Measurements from ENCODE around the gene GSC. TPM values are rescaled to one million over a fixed set of nuclear protein-coding genes. Genes with fewer than 3 reads are reported as not detected.
A peak's percentile ranks its signal among the peaks of the same experiment; 100 is the strongest.
"Not testable (repeated sequence)": the region's sequence is repeated elsewhere in the genome, so short reads cannot be mapped to it uniquely, and the experiment has no call there.

Gene GSC
- not detected for total RNA-seq

GRCh38 chr14:94769391-94770250, at the start of gene GSC:
Gene GSC, minus strand, starts transcription at chr14:94770113. Its CDS starts 98 bp downstream, at chr14:94770015.
- Mint-ChIP-seq H3K27ac (no peak within 1 kb of the TSS), H3K4me3 (peak within 1 kb of the TSS; percentile 50)

GRCh38 chr14:94819531-94819930, 49.6 kb upstream of the GSC start:
- Mint-ChIP-seq H3K27ac (no peak overlapping the region), H3K4me1 (ENCODE audit: low read depth) (no peaks in the 10 kb centered on the region), H3K4me3 (no peak overlapping the region), H3K36me3 (ENCODE audit: low read depth) (no peaks in the 10 kb centered on the region), H3K9me3 (peaks cover 3% of the 10 kb centered on the region), H3K27me3 (ENCODE audit: low read depth) (peaks cover 8% of the 10 kb centered on the region)
- intact Hi-C loops (cut with micrococcal nuclease) = no loop called here
- CTCF ChIA-PET = no interaction called here
- DNase-seq = no peak

More at GRCh38 chr14:94769391-94770250, at the start of gene GSC:
- intact Hi-C loops (cut with micrococcal nuclease) = loop anchor here (10.0 kb wide), 1 partner anchor 425 kb away; no protein-coding TSS in a partner anchor
- Mint-ChIP-seq H3K36me3 (ENCODE audit: low read depth) (no peaks in the 10 kb centered on the region), H3K27me3 (ENCODE audit: low read depth) (peaks cover 79% of the 10 kb centered on the region), H3K4me1 (ENCODE audit: low read depth) (peaks cover 16% of the 10 kb centered on the region), H3K9me3 (no peaks in the 10 kb centered on the region)
- CTCF ChIA-PET = no interaction called here
- peak; percentile 24 for DNase-seq

GRCh38 chr14:94816113-94816512, 46.2 kb upstream of the GSC start:
- CTCF ChIA-PET = interaction anchor here (0.6 kb wide), 1 partner anchor 1828 kb away, joined by 4 read pairs; no protein-coding TSS in a partner anchor
- no peaks in the 10 kb centered on the region for H3K4me1 Mint-ChIP-seq (ENCODE audit: low read depth)
- peaks cover 6% of the 10 kb centered on the region for H3K27me3 Mint-ChIP-seq (ENCODE audit: low read depth)
- H3K4me3 Mint-ChIP-seq = no peak overlapping the region
- DNase-seq = no peak
- intact Hi-C loops (cut with micrococcal nuclease) = no loop called here
- H3K9me3 Mint-ChIP-seq = no peaks in the 10 kb centered on the region
- no peaks in the 10 kb centered on the region for H3K36me3 Mint-ChIP-seq (ENCODE audit: low read depth)
- no peak overlapping the region for H3K27ac Mint-ChIP-seq

- DNase-seq = no peak
- Mint-ChIP-seq H3K27ac (no peak overlapping the region), H3K27me3 (ENCODE audit: low read depth) (peaks cover 4% of the 10 kb centered on the region), H3K9me3 (no peaks in the 10 kb centered on the region), H3K4me3 (no peak overlapping the region), H3K4me1 (ENCODE audit: low read depth) (no peaks in the 10 kb centered on the region), H3K36me3 (ENCODE audit: low read depth) (no peaks in the 10 kb centered on the region)
- intact Hi-C loops (cut with micrococcal nuclease) = no loop called here
- CTCF ChIA-PET = no interaction called here
Measured at GRCh38 chr14:94805680-94806288, 35.9 kb upstream of the GSC start.

- Mint-ChIP-seq H3K27me3 (ENCODE audit: low read depth) (peaks cover 1% of the 10 kb centered on the region), H3K4me3 (no peak overlapping the region), H3K27ac (no peak overlapping the region), H3K4me1 (ENCODE audit: low read depth) (no peaks in the 10 kb centered on the region), H3K9me3 (no peaks in the 10 kb centered on the region), H3K36me3 (ENCODE audit: low read depth) (no peaks in the 10 kb centered on the region)
- CTCF ChIA-PET = no interaction called here
- DNase-seq = no peak
- intact Hi-C loops (cut with micrococcal nuclease) = no loop called here
Measured at GRCh38 chr14:94801225-94801624, 31.3 kb upstream of the GSC start.

- H3K4me3 Mint-ChIP-seq; H3K36me3 Mint-ChIP-seq (ENCODE audit: low read depth); CTCF ChIA-PET; DNase-seq; H3K9me3 Mint-ChIP-seq; H3K4me1 Mint-ChIP-seq (ENCODE audit: low read depth); intact Hi-C loops (cut with micrococcal nuclease); H3K27ac Mint-ChIP-seq; H3K27me3 Mint-ChIP-seq (ENCODE audit: low read depth): not testable (repeated sequence)
Measured at GRCh38 chr14:94800764-94801163, 30.9 kb upstream of the GSC start.

GRCh38 chr14:94797887-94798286, 28.0 kb upstream of the GSC start:
- intact Hi-C loops (cut with micrococcal nuclease) = no loop called here
- CTCF ChIA-PET = no interaction called here
- peaks cover 9% of the 10 kb centered on the region for H3K27me3 Mint-ChIP-seq (ENCODE audit: low read depth)
- H3K4me3 Mint-ChIP-seq = no peak overlapping the region
- H3K9me3 Mint-ChIP-seq = no peaks in the 10 kb centered on the region
- no peak overlapping the region for H3K27ac Mint-ChIP-seq
- no peaks in the 10 kb centered on the region for H3K36me3 Mint-ChIP-seq (ENCODE audit: low read depth)
- DNase-seq = no peak
- no peaks in the 10 kb centered on the region for H3K4me1 Mint-ChIP-seq (ENCODE audit: low read depth)

- H3K27ac Mint-ChIP-seq = no peak overlapping the region
- peaks cover 9% of the 10 kb centered on the region for H3K27me3 Mint-ChIP-seq (ENCODE audit: low read depth)
- DNase-seq = no peak
- no peaks in the 10 kb centered on the region for H3K4me1 Mint-ChIP-seq (ENCODE audit: low read depth)
- CTCF ChIA-PET = no interaction called here
- no peaks in the 10 kb centered on the region for H3K36me3 Mint-ChIP-seq (ENCODE audit: low read depth)
- intact Hi-C loops (cut with micrococcal nuclease) = no loop called here
- H3K4me3 Mint-ChIP-seq = no peak overlapping the region
- H3K9me3 Mint-ChIP-seq = no peaks in the 10 kb centered on the region
Measured at GRCh38 chr14:94796278-94796677, 26.4 kb upstream of the GSC start.

GRCh38 chr14:94795372-94795771, 25.5 kb upstream of the GSC start:
- H3K4me1 Mint-ChIP-seq (ENCODE audit: low read depth) = no peaks in the 10 kb centered on the region
- DNase-seq = no peak
- no peak overlapping the region for H3K27ac Mint-ChIP-seq
- peaks cover 9% of the 10 kb centered on the region for H3K27me3 Mint-ChIP-seq (ENCODE audit: low read depth)
- no peak overlapping the region for H3K4me3 Mint-ChIP-seq
- intact Hi-C loops (cut with micrococcal nuclease) = no loop called here
- H3K9me3 Mint-ChIP-seq = no peaks in the 10 kb centered on the region
- no peaks in the 10 kb centered on the region for H3K36me3 Mint-ChIP-seq (ENCODE audit: low read depth)
- CTCF ChIA-PET = interaction anchor here (1.5 kb wide), 1 partner anchor 107 kb away, joined by 5 read pairs; no protein-coding TSS in a partner anchor

- Mint-ChIP-seq H3K4me3 (no peak overlapping the region), H3K27me3 (ENCODE audit: low read depth) (peaks cover 10% of the 10 kb centered on the region), H3K36me3 (ENCODE audit: low read depth) (no peaks in the 10 kb centered on the region), H3K9me3 (no peaks in the 10 kb centered on the region), H3K4me1 (ENCODE audit: low read depth) (no peaks in the 10 kb centered on the region), H3K27ac (no peak overlapping the region)
- CTCF ChIA-PET = no interaction called here
- intact Hi-C loops (cut with micrococcal nuclease) = no loop called here
- DNase-seq = no peak
Measured at GRCh38 chr14:94793901-94794300, 24.0 kb upstream of the GSC start.

- no peak for DNase-seq
- H3K4me3 Mint-ChIP-seq = no peak overlapping the region
- H3K9me3 Mint-ChIP-seq = no peaks in the 10 kb centered on the region
- intact Hi-C loops (cut with micrococcal nuclease) = no loop called here
- H3K36me3 Mint-ChIP-seq (ENCODE audit: low read depth) = no peaks in the 10 kb centered on the region
- H3K27ac Mint-ChIP-seq = no peak overlapping the region
- no peaks in the 10 kb centered on the region for H3K4me1 Mint-ChIP-seq (ENCODE audit: low read depth)
- CTCF ChIA-PET = no interaction called here
- peaks cover 6% of the 10 kb centered on the region for H3K27me3 Mint-ChIP-seq (ENCODE audit: low read depth)
Measured at GRCh38 chr14:94787655-94788054, 17.7 kb upstream of the GSC start.

- H3K4me3 Mint-ChIP-seq = no peak overlapping the region
- H3K27ac Mint-ChIP-seq = no peak overlapping the region
- H3K4me1 Mint-ChIP-seq (ENCODE audit: low read depth) = no peaks in the 10 kb centered on the region
- DNase-seq = no peak
- intact Hi-C loops (cut with micrococcal nuclease) = no loop called here
- peaks cover 8% of the 10 kb centered on the region for H3K27me3 Mint-ChIP-seq (ENCODE audit: low read depth)
- H3K36me3 Mint-ChIP-seq (ENCODE audit: low read depth) = no peaks in the 10 kb centered on the region
- CTCF ChIA-PET = no interaction called here
- H3K9me3 Mint-ChIP-seq = no peaks in the 10 kb centered on the region
Measured at GRCh38 chr14:94787092-94787491, 17.2 kb upstream of the GSC start.

Measured in activated naive CD4-positive, alpha-beta T cell treated with anti-CD3 and anti-CD28 coated beads for 36 hours (primary cell).